ENCODE data around the gene CLK2. TPM values are rescaled to one million over a fixed set of nuclear protein-coding genes. Genes with fewer than 3 reads are reported as not detected.

CLK2 gene
- total and polyA plus RNA-seq, 2 of the 8 experiments (the other 6 are each of a cell fraction or from before 2014, with no cell fraction given) = 62.2 to 76.0 TPM

DNA sequence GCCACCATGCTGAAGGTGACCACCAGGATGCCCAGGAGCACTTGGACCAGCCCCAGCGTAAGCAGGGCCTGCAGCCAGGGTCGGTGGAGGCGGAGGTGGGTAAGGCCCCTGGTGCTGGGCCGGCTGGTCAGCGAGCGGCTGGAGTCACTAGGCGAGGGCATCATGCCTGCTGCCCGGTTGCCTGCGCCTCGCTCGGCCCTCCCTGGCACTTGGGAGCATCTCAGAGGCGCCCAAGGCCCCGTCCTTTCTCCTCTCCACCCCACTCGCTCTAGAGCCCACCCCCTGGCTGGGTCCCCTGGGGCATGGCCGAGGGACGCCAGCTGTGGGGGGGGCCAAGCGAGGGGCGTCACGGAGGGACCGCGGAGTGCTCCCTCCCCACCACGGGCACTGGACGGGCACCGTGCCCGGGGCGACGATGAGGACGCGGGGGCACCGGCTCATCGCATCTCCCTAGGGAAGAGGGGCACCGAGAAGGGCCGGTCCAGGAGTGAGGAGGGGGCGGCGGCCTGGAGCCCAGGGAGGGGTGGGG is 18.5 kb downstream of the CLK2 start:
- H3K23me2 ChIP-seq (ENCODE audit: low read depth, low read length) = peaks cover 12% of the 10 kb centered on the region; the same call in 1 of the 2 replicates
- H3K9ac ChIP-seq (replicated peaks in 1 of 4; ENCODE audit: extremely low read depth in 1 of 4, low read depth in 3 of 4, low read length in 3 of 4) = peak overlapping the region in 2 of 4 experiments; percentile 14; a peak in 4 of 7 replicates
- peak overlapping the region; percentile 81; the same call in 1 of the 2 replicates for H2BK15ac ChIP-seq (ENCODE audit: low read length)
- H2BK5ac ChIP-seq (ENCODE audit: low read depth, low read length) = no peak overlapping the region
- H2BK120ac ChIP-seq (replicated peaks; ENCODE audit: low read depth, low read length) = no peak overlapping the region
- H3K9me3 ChIP-seq (ENCODE audit: insufficient read depth in 2 of 2, low read depth in 1 of 2, low read length in 1 of 2) = no peaks in the 10 kb centered on the region
- peak in 1 of 2 experiments; percentile 50 for DNase-seq (ENCODE audit: low read depth in 1 of 2, low spot score in 2 of 2)
- no peak overlapping the region for H2BK20ac ChIP-seq (ENCODE audit: low read length)
- H2BK12ac ChIP-seq (ENCODE audit: low read depth, low read length) = 0 out of 2 replicates have a peak overlapping the region, but pooled peaks have one; percentile 50
- CTCF ChIA-PET (ENCODE audit: partially characterized antibody) = interaction anchor here (0.6 to 15.2 kb wide), 5 partner anchors 18 to 1206 kb away, joined by 3 to 227 read pairs (median 3); partner anchors contain the start of genes CLK2 and RUSC1
- H3K27ac ChIP-seq (ENCODE audit: low read depth, low read length) = no peak overlapping the region
- peak overlapping the region; percentile 79 to 88 for H3K4me2 ChIP-seq (ENCODE audit: insufficient read depth in 1 of 2, low read depth in 2 of 2, low read length in 2 of 2)
- 0 out of 4 replicates have a peak, but pooled peaks cover 0 to 3% of the 10 kb centered on the region in 2 experiments for H3K79me2 ChIP-seq (ENCODE audit: control insufficient read depth in 1 of 2, insufficient read depth in 2 of 2, low read length in 2 of 2)
- H3K27me3 ChIP-seq (replicated peaks in 1 of 4; ENCODE audit: control insufficient read depth in 3 of 4, extremely low read depth in 1 of 4, insufficient read depth in 3 of 4, low read length in 3 of 4) = no peaks in the 10 kb centered on the region
- WGBS, 2 experiments (ENCODE audit: extremely low coverage in 1 of 2, insufficient coverage in 1 of 2, insufficient read length in 1 of 2, insufficient replicate concordance in 2 of 2, low coverage in 1 of 2, low lambda C conversion rate in 2 of 2, missing lambda C conversion rate in 1 of 2) = 12% methylated on average over 30 of the region's 35 CpGs; no CpG with 5 or more reads in 1 of the 2 experiments
- H2AFZ ChIP-seq (ENCODE audit: low read length) = no peak overlapping the region
- no peaks in the 10 kb centered on the region for H3K79me1 ChIP-seq (ENCODE audit: low read depth, low read length)
- peaks cover 0 to 6% (median 2%) of the 10 kb centered on the region in 4 experiments; a peak in 2 of 8 replicates for H3K36me3 ChIP-seq (ENCODE audit: control insufficient read depth in 2 of 4, insufficient read depth in 4 of 4, low read length in 3 of 4)
- H3K4me1 ChIP-seq (replicated peaks in 1 of 4; ENCODE audit: control insufficient read depth in 3 of 4, insufficient read depth in 4 of 4, low read length in 3 of 4) = peaks cover 0 to 26% (median 16%) of the 10 kb centered on the region in 4 experiments; a peak in 6 of 7 replicates
- FAIRE-seq = no peak
- no peak overlapping the region for H4K5ac ChIP-seq (ENCODE audit: insufficient read length, low read depth, low read length)
- peak overlapping the region; percentile 21 for H3K14ac ChIP-seq (ENCODE audit: insufficient read length)
- peak overlapping the region; percentile 9; the same call in 1 of the 2 replicates for H4K8ac ChIP-seq (ENCODE audit: extremely low read depth, insufficient read depth, low read length)
- H3K4me3 ChIP-seq (ENCODE audit: extremely low read depth in 1 of 4, insufficient read depth in 2 of 4, low read depth in 3 of 4, low read length in 4 of 4) = peak overlapping the region; percentile 57 to 91 (median 76)
- H3K4ac ChIP-seq (replicated peaks; ENCODE audit: insufficient read length, low read depth, low read length) = peak overlapping the region; percentile 66
- no peak overlapping the region for H3K56ac ChIP-seq (replicated peaks; ENCODE audit: insufficient read length, low read depth, low read length)
- no peak for TF ChIP-seq TAF1 (IDR thresholded peaks at IDR 0.05; ENCODE audit: low read depth, low read length)
- no peak for TF ChIP-seq BACH1 (IDR thresholded peaks at IDR 0.05; ENCODE audit: low read length)
- 0 out of 4 replicates have a peak, but pooled peaks of 1 of the 2 experiments have one; percentile 9 for TF ChIP-seq SIN3A (conservative IDR thresholded peaks at IDR 0.05 in 1 of 2, IDR thresholded peaks at IDR 0.05 in 1 of 2; ENCODE audit: low read depth in 1 of 2, low read length in 2 of 2)
- peak; percentile 6 for TF ChIP-seq ASH2L (IDR thresholded peaks at IDR 0.05; ENCODE audit: low read length)
- TF ChIP-seq TCF12 (IDR thresholded peaks at IDR 0.05; ENCODE audit: low read depth, low read length) = no peak
- TF ChIP-seq, protein P1, sequence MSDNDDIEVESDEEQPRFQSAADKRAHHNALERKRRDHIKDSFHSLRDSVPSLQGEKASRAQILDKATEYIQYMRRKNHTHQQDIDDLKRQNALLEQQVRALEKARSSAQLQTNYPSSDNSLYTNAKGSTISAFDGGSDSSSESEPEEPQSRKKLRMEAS (IDR thresholded peaks at IDR 0.05) = 0 out of 2 replicates have a peak, but pooled peaks have one; percentile 16
- no peak overlapping the region for H4K91ac ChIP-seq (replicated peaks; ENCODE audit: insufficient read length, low read length)
- H2AK5ac ChIP-seq (ENCODE audit: low read depth, low read length) = peak overlapping the region; percentile 85; the same call in 1 of the 2 replicates
- no peak overlapping the region for H3K23ac ChIP-seq (ENCODE audit: insufficient read length)
- POLR2A ChIA-PET (ENCODE audit: partially characterized antibody) = interaction anchor here (0.7 to 3.0 kb wide), 8 partner anchors 13 to 69 kb away, joined by 3 to 19 read pairs (median 7); partner anchors contain the start of genes CLK2, HCN3, MTX1 and THBS3
- peak overlapping the region; percentile 60 for H3K18ac ChIP-seq (ENCODE audit: extremely low read depth, low read length)
- peaks cover 0 to 6% of the 10 kb centered on the region in 2 experiments for H4K20me1 ChIP-seq (replicated peaks in 1 of 2; ENCODE audit: control insufficient read depth in 1 of 2, insufficient read depth in 2 of 2, low read length in 2 of 2)

Data from H1 (cell line).